ACC112 (cell line): ENCODE data around the gene PLEKHA5.

ENCODE experiments used
- H2AFZ ChIP-seq: fragments of 200-600 bp; sonication (generic); one replicate; pipeline ENCODE4 v1.6.0; 2017; ENCODE audit warnings: antibody characterized with exemption, low read length; ENCODE audit not compliant: unreplicated experiment
- H3K27ac ChIP-seq: fragments of 200-600 bp; sonication (generic); 2 replicates; pipeline ENCODE4 v1.5.1; 2014; ENCODE audit warnings: low read depth, mild to moderate bottlenecking, antibody characterized with exemption, low read length, moderate library complexity
- H3K27me3 ChIP-seq: fragments of 200-600 bp; sonication (generic); 2 replicates; pipeline ENCODE4 v1.6.1; 2014; ENCODE audit warnings: mild to moderate bottlenecking, antibody characterized with exemption, low read length, moderate library complexity, mixed read lengths; ENCODE audit not compliant: insufficient read depth
- H3K36me3 ChIP-seq: fragments of 200-600 bp; sonication (generic); 2 replicates; pipeline ENCODE4 v1.6.1; 2016; ENCODE audit warnings: mild to moderate bottlenecking, antibody characterized with exemption, low read length, moderate library complexity, mixed read lengths; ENCODE audit not compliant: insufficient read depth
- H3K4me1 ChIP-seq: fragments of 200-600 bp; sonication (generic); one replicate; pipeline ENCODE4 v1.6.1; 2016; ENCODE audit warnings: low read length, mixed read lengths; ENCODE audit not compliant: insufficient read depth, unreplicated experiment, control insufficient read depth
- H3K4me3 ChIP-seq: fragments of 200-600 bp; sonication (generic); 2 replicates; pipeline ENCODE4 v1.5.1; 2014; ENCODE audit warnings: mild to moderate bottlenecking, low read depth, low read length
- H3K79me2 ChIP-seq: fragments of 200-600 bp; sonication (generic); one replicate; pipeline ENCODE4 v1.6.0; 2016; ENCODE audit warnings: low read length; ENCODE audit not compliant: control insufficient read depth, unreplicated experiment, insufficient read depth

The PLEKHA5 gene

GRCh38 chr12:19239616-19240234 is 110.2 kb downstream of the PLEKHA5 start:
- no peaks in the 10 kb centered on the region for H3K27me3 ChIP-seq
- peaks cover 35% of the 10 kb centered on the region for H3K4me1 ChIP-seq
- H3K36me3 ChIP-seq: no peaks in the 10 kb centered on the region
- H3K79me2 ChIP-seq: peaks cover 4% of the 10 kb centered on the region
- peak overlapping the region; percentile 56 for H3K4me3 ChIP-seq
- H3K27ac ChIP-seq: peak overlapping the region; percentile 73
- no peak overlapping the region for H2AFZ ChIP-seq

- Histone ChIP-seq H3K36me3 (no peaks in the 10 kb centered on the region), H3K27me3 (no peaks in the 10 kb centered on the region), H3K79me2 (peaks cover 4% of the 10 kb centered on the region), H2AFZ (no peak overlapping the region), H3K4me3 (no peak overlapping the region), H3K27ac (no peak overlapping the region), H3K4me1 (peaks cover 20% of the 10 kb centered on the region)
Measured at GRCh38 chr12:19242581-19242980, 113.0 kb downstream of the PLEKHA5 start.

- Histone ChIP-seq H3K27ac (no peak overlapping the region), H3K27me3 (no peaks in the 10 kb centered on the region), H3K79me2 (peaks cover 4% of the 10 kb centered on the region), H3K4me1 (peaks cover 20% of the 10 kb centered on the region), H2AFZ (no peak overlapping the region), H3K4me3 (no peak overlapping the region), H3K36me3 (no peaks in the 10 kb centered on the region)
Measured at GRCh38 chr12:19243551-19243950, 114.0 kb downstream of the PLEKHA5 start.

GRCh38 chr12:19244312-19244711 is 114.8 kb downstream of the PLEKHA5 start:
- Histone ChIP-seq H3K36me3 (no peaks in the 10 kb centered on the region), H2AFZ (no peak overlapping the region), H3K79me2 (no peaks in the 10 kb centered on the region), H3K27ac (no peak overlapping the region), H3K27me3 (no peaks in the 10 kb centered on the region), H3K4me1 (peaks cover 14% of the 10 kb centered on the region), H3K4me3 (no peak overlapping the region)

- Histone ChIP-seq H3K27me3 (no peaks in the 10 kb centered on the region), H3K4me3 (no peak overlapping the region), H3K27ac (no peak overlapping the region), H2AFZ (no peak overlapping the region), H3K79me2 (no peaks in the 10 kb centered on the region), H3K4me1 (peaks cover 10% of the 10 kb centered on the region), H3K36me3 (no peaks in the 10 kb centered on the region)
Measured at GRCh38 chr12:19245106-19245505, 115.6 kb downstream of the PLEKHA5 start.

- no peaks in the 10 kb centered on the region for H3K36me3 ChIP-seq
- no peaks in the 10 kb centered on the region for H3K79me2 ChIP-seq
- H3K4me3 ChIP-seq: no peak overlapping the region
- no peak overlapping the region for H2AFZ ChIP-seq
- H3K27ac ChIP-seq: no peak overlapping the region
- H3K4me1 ChIP-seq: peaks cover 8% of the 10 kb centered on the region
- H3K27me3 ChIP-seq: no peaks in the 10 kb centered on the region
Measured at GRCh38 chr12:19245666-19246065, 116.1 kb downstream of the PLEKHA5 start.

GRCh38 chr12:19246933-19247332 is 117.4 kb downstream of the PLEKHA5 start:
- Histone ChIP-seq H3K4me3 (no peak overlapping the region), H3K36me3 (no peaks in the 10 kb centered on the region), H3K27ac (no peak overlapping the region), H3K27me3 (no peaks in the 10 kb centered on the region), H2AFZ (no peak overlapping the region), H3K79me2 (no peaks in the 10 kb centered on the region), H3K4me1 (peaks cover 8% of the 10 kb centered on the region)

GRCh38 chr12:19248929-19249602 is 119.5 kb downstream of the PLEKHA5 start:
- H2AFZ ChIP-seq: no peak overlapping the region
- no peaks in the 10 kb centered on the region for H3K36me3 ChIP-seq

GRCh38 chr12:19251481-19252132 is 122.1 kb downstream of the PLEKHA5 start:
- Histone ChIP-seq H3K27ac (no peak overlapping the region), H3K79me2 (no peaks in the 10 kb centered on the region), H3K36me3 (no peaks in the 10 kb centered on the region), H2AFZ (no peak overlapping the region), H3K4me3 (no peak overlapping the region), H3K27me3 (no peaks in the 10 kb centered on the region), H3K4me1 (no peaks in the 10 kb centered on the region)

More at GRCh38 chr12:19248929-19249602, 119.5 kb downstream of the PLEKHA5 start:
- Histone ChIP-seq H3K4me1 (no peaks in the 10 kb centered on the region), H3K79me2 (no peaks in the 10 kb centered on the region), H3K4me3 (no peak overlapping the region), H3K27ac (no peak overlapping the region), H3K27me3 (no peaks in the 10 kb centered on the region)

GRCh38 chr12:19260135-19260534 is 130.6 kb downstream of the PLEKHA5 start:
- Histone ChIP-seq H3K27ac (no peak overlapping the region), H3K27me3 (no peaks in the 10 kb centered on the region), H2AFZ (no peak overlapping the region), H3K36me3 (no peaks in the 10 kb centered on the region), H3K4me1 (no peaks in the 10 kb centered on the region), H3K79me2 (no peaks in the 10 kb centered on the region), H3K4me3 (no peak overlapping the region)

GRCh38 chr12:19261773-19262172 is 132.2 kb downstream of the PLEKHA5 start:
- no peak overlapping the region for H3K27ac ChIP-seq
- H3K36me3 ChIP-seq: no peaks in the 10 kb centered on the region
- H3K27me3 ChIP-seq: no peaks in the 10 kb centered on the region
- H3K79me2 ChIP-seq: no peaks in the 10 kb centered on the region
- H3K4me1 ChIP-seq: no peaks in the 10 kb centered on the region
- no peak overlapping the region for H2AFZ ChIP-seq
- H3K4me3 ChIP-seq: no peak overlapping the region
